CD14-positive monocyte (primary cell): Measurements from ENCODE around the gene MAPRE2. TPM values are rescaled to one million over a fixed set of nuclear protein-coding genes. Genes with fewer than 3 reads are reported as not detected.

Experiments used
- DNase-seq, 3 donors: peaks; one replicate each; pipeline ENCODE4 v3.0.0-alpha.2; 2011 to 2022
- H2AFZ ChIP-seq: 2 replicates; pipeline ENCODE4 v1.6.0; 2012; ENCODE audit warnings: mild to moderate bottlenecking, low read depth, low read length, inconsistent platforms; ENCODE audit not compliant: insufficient read depth, poor library complexity, severe bottlenecking
- H3K27ac ChIP-seq, 2 donors: 1 replicate in 1 of 2; 2 replicates in 1 of 2; pipeline ENCODE4 v1.5.1; 2012 to 2013; ENCODE audit warnings: low read length in 2 of 2, control low read depth in 1 of 2, inconsistent platforms in 1 of 2, low read depth in 1 of 2, mild to moderate bottlenecking in 1 of 2
- H3K27me3 ChIP-seq, 2 donors: one replicate each; pipeline versions ENCODE4 v1.6.0 to v1.6.1; 2011 to 2013; ENCODE audit warnings: low read length in 2 of 2; ENCODE audit not compliant: control insufficient read depth in 2 of 2, insufficient read depth in 2 of 2
- H3K36me3 ChIP-seq, 2 donors: replicated peaks in 1 of 2; 1 replicate in 1 of 2; 2 replicates in 1 of 2; pipeline versions ENCODE4 v1.5.1 to v1.6.1; 2012 to 2013; ENCODE audit warnings: low read length in 2 of 2, control low read depth in 1 of 2, inconsistent platforms in 1 of 2, mild to moderate bottlenecking in 1 of 2; ENCODE audit not compliant: insufficient read depth in 2 of 2, control insufficient read depth in 1 of 2
- H3K4me1 ChIP-seq, 2 donors: 1 replicate in 1 of 2; 2 replicates in 1 of 2; pipeline versions ENCODE4 v1.5.1 to v1.6.1; 2012 to 2013; ENCODE audit warnings: low read length in 2 of 2, control low read depth in 1 of 2, inconsistent platforms in 1 of 2, mild to moderate bottlenecking in 1 of 2, moderate library complexity in 1 of 2; ENCODE audit not compliant: insufficient read depth in 2 of 2, control insufficient read depth in 1 of 2
- H3K4me2 ChIP-seq: replicated peaks from 2 replicates; pipeline ENCODE3; 2012; ENCODE audit warnings: low read length, moderate library complexity, mild to moderate bottlenecking; ENCODE audit not compliant: poor library complexity, severe bottlenecking; ENCODE audit errors: extremely low read depth
- H3K4me3 ChIP-seq, 3 experiments: fragments of 200-600 bp in 1 of 3; sonication (generic) in 1 of 3; replicated peaks in 1 of 3; 1 replicate in 2 of 3; 2 replicates in 1 of 3; pipeline ENCODE4 v1.5.1; 2011 to 2013; ENCODE audit warnings: low read length in 3 of 3, mild to moderate bottlenecking in 3 of 3, control low read depth in 2 of 3, low read depth in 2 of 3, inconsistent platforms in 1 of 3, moderate library complexity in 1 of 3
- H3K79me2 ChIP-seq: 2 replicates; pipeline ENCODE4 v1.6.0; 2012; ENCODE audit warnings: mild to moderate bottlenecking, control low read depth, inconsistent platforms, low read length, moderate library complexity; ENCODE audit not compliant: insufficient read depth
- H3K9ac ChIP-seq: 2 replicates; pipeline ENCODE4 v1.6.0; 2017; ENCODE audit warnings: low read length, mild to moderate bottlenecking; ENCODE audit not compliant: insufficient read depth, poor library complexity, severe bottlenecking
- H3K9me3 ChIP-seq, 2 donors: replicated peaks in 1 of 2; 1 replicate in 1 of 2; 2 replicates in 1 of 2; pipeline versions ENCODE4 v1.5.1 to v1.6.1; 2012 to 2013; ENCODE audit warnings: low read length in 2 of 2, control low read depth in 1 of 2; ENCODE audit not compliant: control insufficient read depth in 1 of 2, insufficient read depth in 1 of 2
- H4K20me1 ChIP-seq: 2 replicates; pipeline ENCODE4 v1.6.0; 2012; ENCODE audit warnings: mild to moderate bottlenecking, low read length, control low read depth, moderate library complexity; ENCODE audit not compliant: insufficient read depth
- H3K27ac Mint-ChIP-seq, 7 donors: one replicate each; pipeline ENCODE4 v1.8.0; 2020; ENCODE audit warnings: mild to moderate bottlenecking in 7 of 7, mixed read lengths in 7 of 7, moderate library complexity in 6 of 7, inconsistent platforms in 2 of 7
- H3K27me3 Mint-ChIP-seq, 3 donors: one replicate each; pipeline ENCODE4 v1.8.0; 2021 to 2022; ENCODE audit warnings: low read depth in 3 of 3, mild to moderate bottlenecking in 3 of 3, mixed read lengths in 3 of 3, moderate library complexity in 3 of 3, inconsistent platforms in 1 of 3
- H3K36me3 Mint-ChIP-seq, 2 donors: one replicate each; pipeline ENCODE4 v1.8.0; 2020; ENCODE audit warnings: mixed read lengths in 2 of 2, inconsistent platforms in 1 of 2, mild to moderate bottlenecking in 1 of 2
- H3K4me1 Mint-ChIP-seq: one replicate; pipeline ENCODE4 v1.8.0; 2020; ENCODE audit warnings: mild to moderate bottlenecking, mixed read lengths
- H3K4me3 Mint-ChIP-seq, 2 donors: one replicate each; pipeline ENCODE4 v1.8.0; 2020; ENCODE audit warnings: mild to moderate bottlenecking in 2 of 2, mixed read lengths in 2 of 2, moderate library complexity in 1 of 2
- H3K9me3 Mint-ChIP-seq, 7 donors: one replicate each; pipeline ENCODE4 v1.8.0; 2020 to 2022; ENCODE audit warnings: mixed read lengths in 7 of 7, mild to moderate bottlenecking in 6 of 7, moderate library complexity in 6 of 7, inconsistent platforms in 2 of 7
- WGBS: methylation state at CpG from one replicate; pipeline ENCODE4 v1.1.5; 2013; ENCODE audit warnings: missing lambda C conversion rate; ENCODE audit not compliant: insufficient coverage; 5-methylcytosine and 5-hydroxymethylcytosine counted together
- intact Hi-C, 2 donors: fragments of 100-400 bp; cut with micrococcal nuclease; formaldehyde crosslinking; loops; one replicate each; pipeline versions ENCODE4 v1.15.0 to v1.15.1; 2023
- polyA plus RNA-seq, 3 donors: library from polyadenylated mRNA; depleted of rRNA in 1 of 3; unstranded in 2 of 3; stranded (reverse) in 1 of 3; fragments of 300-500 nt in 2 of 3; fragments of >200 nt in 1 of 3; fragmentation: Illumina TruSeq in 2 of 3; gene quantifications; 1 replicate in 2 of 3; 2 replicates in 1 of 3; pipeline ENCODE4 v1.2.3, GENCODE V29; 2012 to 2021
- TF ChIP-seq, protein P1 (sequence below): fragments of 200-600 bp; IDR thresholded peaks from one replicate; pipeline ENCODE4 v1.8.0; 2022; ENCODE audit warnings: antibody characterized with exemption, mild to moderate bottlenecking

The MAPRE2 gene
- polyA plus RNA-seq, 3 donors: 22.0 to 48.1 (median 37.1) TPM

GRCh38 chr18:35022426-35023001 is 18.7 kb upstream of the MAPRE2 start:
- H2AFZ ChIP-seq: no peak overlapping the region
- H3K4me2 ChIP-seq: no peak overlapping the region
- no peak for DNase-seq
- no peaks in the 10 kb centered on the region for H3K36me3 Mint-ChIP-seq
- no peaks in the 10 kb centered on the region for H3K4me1 ChIP-seq
- H3K27me3 Mint-ChIP-seq: no peaks in the 10 kb centered on the region
- H4K20me1 ChIP-seq: no peaks in the 10 kb centered on the region
- no peak overlapping the region for H3K4me3 Mint-ChIP-seq
- no peaks in the 10 kb centered on the region for H3K4me1 Mint-ChIP-seq
- H3K9me3 ChIP-seq: no peaks in the 10 kb centered on the region
- H3K9ac ChIP-seq: no peak overlapping the region
- no peaks in the 10 kb centered on the region for H3K27me3 ChIP-seq
- no peaks in the 10 kb centered on the region for H3K9me3 Mint-ChIP-seq
- intact Hi-C loops: no loop called here
- H3K36me3 ChIP-seq: no peaks in the 10 kb centered on the region
- no peak overlapping the region for H3K4me3 ChIP-seq
- TF ChIP-seq, protein P1, sequence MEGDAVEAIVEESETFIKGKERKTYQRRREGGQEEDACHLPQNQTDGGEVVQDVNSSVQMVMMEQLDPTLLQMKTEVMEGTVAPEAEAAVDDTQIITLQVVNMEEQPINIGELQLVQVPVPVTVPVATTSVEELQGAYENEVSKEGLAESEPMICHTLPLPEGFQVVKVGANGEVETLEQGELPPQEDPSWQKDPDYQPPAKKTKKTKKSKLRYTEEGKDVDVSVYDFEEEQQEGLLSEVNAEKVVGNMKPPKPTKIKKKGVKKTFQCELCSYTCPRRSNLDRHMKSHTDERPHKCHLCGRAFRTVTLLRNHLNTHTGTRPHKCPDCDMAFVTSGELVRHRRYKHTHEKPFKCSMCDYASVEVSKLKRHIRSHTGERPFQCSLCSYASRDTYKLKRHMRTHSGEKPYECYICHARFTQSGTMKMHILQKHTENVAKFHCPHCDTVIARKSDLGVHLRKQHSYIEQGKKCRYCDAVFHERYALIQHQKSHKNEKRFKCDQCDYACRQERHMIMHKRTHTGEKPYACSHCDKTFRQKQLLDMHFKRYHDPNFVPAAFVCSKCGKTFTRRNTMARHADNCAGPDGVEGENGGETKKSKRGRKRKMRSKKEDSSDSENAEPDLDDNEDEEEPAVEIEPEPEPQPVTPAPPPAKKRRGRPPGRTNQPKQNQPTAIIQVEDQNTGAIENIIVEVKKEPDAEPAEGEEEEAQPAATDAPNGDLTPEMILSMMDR: no peak
- no peak overlapping the region for H3K27ac ChIP-seq
- H3K79me2 ChIP-seq: no peaks in the 10 kb centered on the region
- WGBS: no CpG with 5 or more reads among the region's 1 CpG
- H3K27ac Mint-ChIP-seq: no peak overlapping the region

DNA sequence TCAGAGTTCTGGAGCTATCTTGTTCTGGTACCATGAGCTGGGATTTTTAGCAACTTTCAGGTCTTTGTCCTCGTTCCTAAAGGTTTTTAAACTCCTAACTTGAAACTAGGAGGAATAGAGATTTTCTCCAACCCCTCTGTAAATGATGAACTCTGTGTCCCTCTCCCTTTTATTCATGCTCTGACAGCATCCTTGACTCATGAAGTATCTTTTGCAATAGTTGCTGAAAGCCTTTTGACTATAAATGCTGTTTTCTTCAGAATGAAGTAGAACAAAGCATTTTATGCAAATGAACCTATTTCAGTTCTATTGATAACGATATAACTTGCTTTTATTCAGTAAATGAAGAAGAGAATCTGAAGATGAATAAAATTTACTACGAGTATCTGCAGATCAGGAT is 17.0 kb upstream of the MAPRE2 start:
- H3K79me2 ChIP-seq: no peaks in the 10 kb centered on the region
- Mint-ChIP-seq H3K27ac (no peak overlapping the region), H3K36me3 (no peaks in the 10 kb centered on the region), H3K27me3 (no peaks in the 10 kb centered on the region), H3K4me1 (peaks cover under 1% of the 10 kb centered on the region), H3K4me3 (no peak overlapping the region), H3K9me3 (no peaks in the 10 kb centered on the region)
- no peak overlapping the region for H3K4me3 ChIP-seq
- no peak for DNase-seq
- H4K20me1 ChIP-seq: no peaks in the 10 kb centered on the region
- H3K9me3 ChIP-seq: no peaks in the 10 kb centered on the region
- H3K27ac ChIP-seq: no peak overlapping the region
- TF ChIP-seq, protein P1: no peak
- no peaks in the 10 kb centered on the region for H3K36me3 ChIP-seq
- no peak overlapping the region for H2AFZ ChIP-seq
- intact Hi-C loops: no loop called here
- no peak overlapping the region for H3K9ac ChIP-seq
- H3K27me3 ChIP-seq: no peaks in the 10 kb centered on the region
- H3K4me2 ChIP-seq: no peak overlapping the region
- H3K4me1 ChIP-seq: peaks cover 0 to 1% of the 10 kb centered on the region in 2 donors
- no CpG with 5 or more reads among the region's 3 CpGs for WGBS
